IMR-90 (cell line): Measurements from ENCODE around the gene CLEC14A. TPM values are rescaled to one million over a fixed set of nuclear protein-coding genes. Genes with fewer than 3 reads are reported as not detected.

Experiments
- CTCF ChIP-seq: conservative IDR thresholded peaks from 2 replicates; pipeline ENCODE4 v1.5.1; 2012; ENCODE audit warnings: mild to moderate bottlenecking, low read depth, low read length, improper control_type of control experiment
- MXI1 ChIP-seq: IDR thresholded peaks from 2 replicates; pipeline ENCODE4 v1.6.1; 2012; ENCODE audit warnings: low read depth, mild to moderate bottlenecking, low read length, moderate library complexity, borderline replicate concordance
- polyA plus RNA-seq, 3 experiments: library from polyadenylated mRNA; depleted of rRNA; stranded (reverse); fragments of >200 nt; gene quantifications; 2 replicates each; pipeline ENCODE4 v1.2.3, GENCODE V29; 2012; ENCODE audit warnings: low replicate concordance in 1 of 3
- total RNA-seq: library from RNA; depleted of rRNA; stranded (reverse); fragments of >200 nt; gene quantifications from 2 replicates; pipeline ENCODE4 v1.2.3, GENCODE V29; 2012

The CLEC14A gene
- total and polyA plus RNA-seq, 2 of the 4 experiments (the other 2 are of a cell fraction), result 3.0 to 6.2 TPM

DNA sequence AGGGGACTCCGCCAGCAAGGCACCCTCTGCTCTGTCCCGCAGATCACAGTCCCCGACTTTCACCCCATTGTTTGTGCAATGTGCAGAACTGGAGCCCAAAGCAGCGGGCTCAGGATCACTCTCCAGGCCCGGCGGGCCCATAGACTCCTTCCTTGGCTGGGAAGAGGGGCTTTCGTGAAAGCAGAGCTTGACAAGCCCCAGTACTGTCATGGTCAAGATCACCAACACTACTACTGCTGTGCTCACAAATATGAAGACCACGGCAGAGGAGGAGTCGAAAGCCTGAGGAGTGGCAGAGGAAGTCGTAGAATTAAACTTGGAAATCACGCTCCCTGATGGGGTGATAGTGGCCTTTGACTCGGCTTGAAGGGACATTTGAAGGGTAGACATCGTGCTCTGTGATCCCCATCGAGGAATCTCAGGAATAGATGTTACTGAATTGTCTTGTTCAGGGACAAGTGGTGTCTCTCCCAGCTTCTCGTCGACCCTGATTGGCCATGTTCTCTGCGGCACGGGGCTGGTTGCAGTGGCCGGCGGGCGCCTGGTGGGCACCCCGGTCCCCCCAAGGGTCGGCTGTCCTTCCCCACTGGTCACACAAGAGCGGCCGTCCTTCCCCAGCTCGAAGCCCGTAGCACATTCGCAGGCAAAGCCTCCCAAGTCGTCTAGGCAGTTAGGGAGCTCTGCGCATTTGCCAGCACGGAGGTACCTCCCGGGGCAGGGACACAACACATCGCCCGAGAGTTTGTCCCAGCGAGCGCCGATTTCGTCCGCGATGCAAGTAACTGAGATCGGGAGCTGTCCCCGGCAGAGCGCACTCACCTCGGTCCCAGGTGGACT lies 1.1 kb downstream of the CLEC14A start (continued):
- TF ChIP-seq CTCF (no peak), MXI1 (no peak)
